Choroid plexus epithelial cell (primary cell): Measurements from ENCODE around the gene OCRL.

Experiments used
- DNase-seq: peaks from one replicate; pipeline ENCODE4 v3.0.0-alpha.2; 2010; ENCODE audit warnings: low read depth
- H3K4me3 ChIP-seq: 2 replicates; pipeline ENCODE4 v1.5.1; 2011; ENCODE audit warnings: low read depth, mild to moderate bottlenecking, control low read depth, low read length, moderate library complexity
- CTCF ChIP-seq: conservative IDR thresholded peaks from 2 replicates; pipeline ENCODE4 v1.5.1; 2011; ENCODE audit warnings: low read depth, mild to moderate bottlenecking, control low read depth, inconsistent platforms, low read length, moderate library complexity

Gene OCRL

GRCh38 chrX:129510331-129510730 is 29.7 kb upstream of the OCRL start:
- H3K4me3 ChIP-seq: no peak overlapping the region
- TF ChIP-seq CTCF: no peak
- no peak for DNase-seq

GRCh38 chrX:129511689-129512088 is 28.4 kb upstream of the OCRL start:
- H3K4me3 ChIP-seq: no peak overlapping the region
- DNase-seq: no peak
- TF ChIP-seq CTCF: no peak

- no peak overlapping the region for H3K4me3 ChIP-seq
- TF ChIP-seq CTCF: no peak
- DNase-seq: no peak
These were observed 27.6 kb upstream of the OCRL start for GRCh38 chrX:129512409-129512808.

- no peak for TF ChIP-seq CTCF
- no peak for DNase-seq
- no peak overlapping the region for H3K4me3 ChIP-seq
These were observed 23.7 kb upstream of the OCRL start for GRCh38 chrX:129516402-129516801.

- no peak overlapping the region for H3K4me3 ChIP-seq
- DNase-seq: no peak
- TF ChIP-seq CTCF: no peak
These were observed 19.9 kb upstream of the OCRL start for GRCh38 chrX:129520151-129520550.

GRCh38 chrX:129522184-129523078 is 17.6 kb upstream of the OCRL start:
- TF ChIP-seq CTCF: peak; percentile 39
- DNase-seq: peak; percentile 68
- H3K4me3 ChIP-seq: peak overlapping the region; percentile 82
